ENCODE data around the gene KREMEN2.
"Not testable (repeated sequence)": the region's sequence is repeated elsewhere in the genome, so short reads cannot be mapped to it uniquely, and the experiment has no call there.

The KREMEN2 gene, protein sequence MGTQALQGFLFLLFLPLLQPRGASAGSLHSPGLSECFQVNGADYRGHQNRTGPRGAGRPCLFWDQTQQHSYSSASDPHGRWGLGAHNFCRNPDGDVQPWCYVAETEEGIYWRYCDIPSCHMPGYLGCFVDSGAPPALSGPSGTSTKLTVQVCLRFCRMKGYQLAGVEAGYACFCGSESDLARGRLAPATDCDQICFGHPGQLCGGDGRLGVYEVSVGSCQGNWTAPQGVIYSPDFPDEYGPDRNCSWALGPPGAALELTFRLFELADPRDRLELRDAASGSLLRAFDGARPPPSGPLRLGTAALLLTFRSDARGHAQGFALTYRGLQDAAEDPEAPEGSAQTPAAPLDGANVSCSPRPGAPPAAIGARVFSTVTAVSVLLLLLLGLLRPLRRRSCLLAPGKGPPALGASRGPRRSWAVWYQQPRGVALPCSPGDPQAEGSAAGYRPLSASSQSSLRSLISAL

DNA sequence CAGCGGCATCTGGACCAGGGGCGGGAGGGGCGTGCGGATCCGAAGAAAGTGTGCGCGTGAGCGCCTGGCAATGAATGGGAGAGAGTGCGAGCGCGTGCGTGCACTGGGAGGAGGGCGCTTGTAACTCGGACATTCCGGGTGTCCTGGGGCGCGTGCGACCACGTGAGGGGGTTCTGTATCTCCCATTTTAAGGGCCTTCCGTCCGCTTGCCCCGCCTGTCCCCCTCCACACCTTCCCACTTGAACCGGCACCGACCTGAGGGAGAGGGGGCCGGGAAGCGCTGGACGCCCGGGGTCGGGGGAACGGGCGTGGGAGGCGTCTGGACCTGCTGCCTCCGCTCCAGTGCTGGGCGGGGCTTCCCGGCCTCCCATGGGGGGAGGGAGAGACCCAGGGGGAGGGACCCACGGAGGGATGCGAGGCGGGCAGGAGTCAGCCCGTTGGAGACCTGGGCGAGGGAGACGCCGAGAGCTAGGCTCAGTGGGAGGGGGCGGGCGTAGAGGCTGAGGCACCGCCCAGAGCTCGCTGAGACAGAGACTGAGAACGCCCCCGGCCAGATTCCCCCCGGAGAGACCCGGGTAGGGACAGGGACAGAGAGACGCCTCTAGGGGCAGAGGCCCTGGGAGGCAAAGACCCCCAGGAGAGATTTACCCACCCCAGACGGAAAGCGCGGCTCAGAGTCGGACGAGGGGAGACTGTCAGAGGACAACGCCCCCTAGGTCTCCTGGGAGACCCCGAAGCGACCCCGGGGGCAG lies at the start of gene KREMEN2:
KREMEN2 (plus strand) TSS at position 553 of the 752 bp plus-strand sequence. CDS start 246 bp downstream, outside the sequence.
- Mint-ChIP-seq H3K27me3 (peaks cover 46% of the 10 kb centered on the region), H3K27ac (no peak within 1 kb of the TSS), H3K4me1 (peaks cover 30% of the 10 kb centered on the region), H3K4me3 (peak within 1 kb of the TSS; percentile 76), H3K9me3 (no peaks in the 10 kb centered on the region), H3K36me3 (ENCODE audit: low read depth) (no peaks in the 10 kb centered on the region)
- ATAC-seq, result peak; percentile 13
- peak; percentile 42 for DNase-seq

DNA sequence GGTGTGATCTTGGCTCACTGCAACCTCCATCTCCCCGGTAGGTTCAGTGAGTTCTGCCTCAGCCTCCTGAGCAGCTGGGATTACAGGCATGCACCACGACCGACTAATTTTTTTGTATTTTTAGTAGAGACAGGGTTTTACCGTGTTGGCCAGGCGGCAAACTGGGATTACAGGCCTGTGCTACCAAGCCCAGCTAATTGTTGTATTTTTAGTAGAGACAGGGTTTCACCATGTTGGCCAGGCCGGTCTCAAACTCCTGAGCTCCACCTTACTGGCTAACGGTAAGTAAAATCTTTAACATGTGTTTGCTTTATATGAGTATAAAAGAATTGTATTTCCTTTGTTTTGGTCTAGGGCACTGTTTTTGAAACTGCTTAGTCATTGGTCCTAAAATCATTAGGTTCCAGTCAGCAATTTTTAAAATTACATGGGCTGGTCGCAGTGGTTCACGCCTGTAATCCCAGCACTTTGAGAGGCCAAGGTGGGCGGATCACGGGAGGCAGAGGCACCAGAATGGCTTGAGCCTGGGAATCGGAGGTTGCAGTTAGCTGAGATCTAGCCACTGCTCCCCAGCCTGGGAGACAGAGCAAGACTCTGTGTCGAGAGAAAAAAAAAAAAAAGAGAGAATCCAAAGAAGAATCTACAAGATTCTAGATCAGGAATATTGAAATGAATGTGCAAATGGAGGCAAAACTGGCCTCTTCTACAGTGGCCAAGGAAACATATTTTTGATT lies 48.7 kb upstream of the KREMEN2 start:
- DNase-seq, result no peak
- H3K4me3 Mint-ChIP-seq, result no peak overlapping the region
- H3K9me3 Mint-ChIP-seq, result no peaks in the 10 kb centered on the region
- H3K27ac Mint-ChIP-seq, result peak overlapping the region; percentile 31
- H3K27me3 Mint-ChIP-seq, result no peaks in the 10 kb centered on the region
- peaks cover 8% of the 10 kb centered on the region for H3K36me3 Mint-ChIP-seq (ENCODE audit: low read depth)
- no peak for ATAC-seq
- peaks cover 23% of the 10 kb centered on the region for H3K4me1 Mint-ChIP-seq

DNA sequence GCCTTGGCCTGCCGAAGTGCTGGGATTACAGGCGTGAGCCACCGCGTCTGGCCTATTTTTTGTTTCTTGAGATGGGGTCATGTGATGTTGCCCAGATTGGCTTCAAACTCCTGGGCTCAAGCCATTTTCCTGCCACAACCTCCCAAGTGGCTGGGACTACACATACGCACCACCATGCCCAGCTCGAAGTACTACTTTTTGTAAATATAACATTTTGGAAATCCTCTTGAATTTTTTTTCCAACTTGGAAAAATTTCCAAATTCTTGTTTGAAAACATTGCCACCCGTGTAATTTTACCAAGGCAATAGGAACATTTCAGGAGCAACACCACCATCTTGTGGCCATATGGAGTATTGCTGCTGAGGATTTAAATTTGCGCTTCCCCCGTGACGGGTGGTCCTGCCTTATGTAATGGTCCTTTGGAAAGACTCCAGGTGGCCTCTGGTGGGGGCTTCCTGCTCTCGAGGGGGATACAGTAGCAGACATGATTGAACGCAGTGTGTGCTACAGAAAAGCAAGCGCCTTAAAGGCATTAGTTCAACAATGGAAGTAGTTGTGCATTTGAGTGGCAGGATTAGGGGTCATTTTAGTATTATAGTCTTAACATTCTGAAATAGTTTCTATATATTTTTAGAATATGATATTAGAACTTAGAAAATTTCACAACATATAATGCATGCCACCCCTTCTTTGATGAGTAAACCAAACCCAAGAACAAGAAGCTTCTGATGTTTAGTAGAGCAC lies 44.4 kb upstream of the KREMEN2 start:
- ATAC-seq (no peak), DNase-seq (peak; percentile 62)
- Mint-ChIP-seq H3K9me3 (no peaks in the 10 kb centered on the region), H3K4me3 (no peak overlapping the region), H3K4me1 (peaks cover 5% of the 10 kb centered on the region), H3K27ac (no peak overlapping the region), H3K27me3 (no peaks in the 10 kb centered on the region), H3K36me3 (ENCODE audit: low read depth) (peaks cover 12% of the 10 kb centered on the region)

DNA sequence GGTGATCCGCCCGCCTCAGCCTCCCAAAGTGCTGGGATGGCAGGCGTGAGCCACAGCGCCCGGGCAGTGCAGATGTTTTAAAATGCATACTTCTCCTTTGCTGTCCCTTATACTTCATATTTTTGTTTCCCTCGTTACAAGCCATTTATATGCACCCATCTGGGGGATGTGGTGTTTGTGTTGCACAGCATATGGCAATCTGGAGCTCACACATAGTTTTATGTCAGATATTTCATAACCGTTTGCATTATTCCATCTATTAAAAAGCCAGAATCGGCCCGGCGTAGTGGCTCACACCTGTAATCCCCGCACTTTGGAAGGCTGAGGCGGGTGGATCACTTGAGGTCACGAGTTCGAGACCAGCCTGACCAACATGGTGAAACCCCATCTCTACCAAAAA lies 40.6 kb upstream of the KREMEN2 start:
- Mint-ChIP-seq H3K9me3 (no peaks in the 10 kb centered on the region), H3K27ac (no peak overlapping the region), H3K4me3 (no peak overlapping the region), H3K27me3 (no peaks in the 10 kb centered on the region), H3K36me3 (ENCODE audit: low read depth) (peaks cover 12% of the 10 kb centered on the region), H3K4me1 (peaks cover 17% of the 10 kb centered on the region)
- no peak for ATAC-seq
- no peak for DNase-seq

DNA sequence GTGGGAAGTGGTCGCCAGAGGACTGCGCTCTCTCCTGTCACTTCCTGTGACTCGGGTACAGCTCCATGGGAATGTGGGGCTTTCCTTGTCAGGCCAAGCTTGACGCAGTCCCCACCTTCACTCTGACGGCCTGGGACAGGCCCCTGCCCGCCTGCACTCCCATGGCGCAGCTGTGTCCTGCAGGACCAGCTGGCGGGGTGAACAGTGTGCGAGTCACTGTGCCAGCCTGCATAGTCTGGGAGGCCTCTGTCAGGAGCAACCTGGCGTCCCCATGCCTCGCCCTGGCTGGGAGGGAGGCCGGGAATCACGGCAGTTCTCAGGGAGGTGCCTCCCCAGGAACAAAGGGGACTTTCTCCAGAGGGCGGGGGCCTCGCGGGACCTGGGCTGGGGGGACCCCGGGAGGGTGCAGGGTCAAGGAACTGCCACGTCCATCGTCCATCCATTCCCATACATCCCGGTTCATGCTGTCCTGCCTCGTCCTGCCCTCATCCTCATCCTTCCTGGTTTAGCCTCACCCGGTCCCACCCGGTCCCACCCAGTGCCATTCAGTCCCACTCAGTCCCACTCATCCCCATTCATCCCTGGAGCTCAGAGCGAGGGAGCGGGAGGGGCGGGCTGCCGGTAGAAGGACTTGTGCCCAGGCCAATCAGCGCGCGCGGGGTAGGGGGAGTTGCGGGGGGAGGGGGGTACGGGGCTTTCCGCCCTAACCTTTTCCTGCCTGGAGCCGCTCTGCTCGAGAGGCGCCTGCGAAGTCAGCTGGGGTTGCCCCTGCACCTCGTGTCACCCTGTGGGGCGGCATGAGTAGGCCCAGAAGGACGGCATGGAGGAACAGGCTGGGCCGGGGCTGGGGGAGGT lies 38.9 kb upstream of the KREMEN2 start:
- ATAC-seq (no peak), DNase-seq (no peak)
- no peaks in the 10 kb centered on the region for H3K9me3 Mint-ChIP-seq
- H3K27me3 Mint-ChIP-seq, result no peaks in the 10 kb centered on the region
- H3K4me3 Mint-ChIP-seq, result no peak overlapping the region
- H3K27ac Mint-ChIP-seq, result no peak overlapping the region
- H3K36me3 Mint-ChIP-seq (ENCODE audit: low read depth), result peaks cover 8% of the 10 kb centered on the region
- peaks cover 12% of the 10 kb centered on the region for H3K4me1 Mint-ChIP-seq

DNA sequence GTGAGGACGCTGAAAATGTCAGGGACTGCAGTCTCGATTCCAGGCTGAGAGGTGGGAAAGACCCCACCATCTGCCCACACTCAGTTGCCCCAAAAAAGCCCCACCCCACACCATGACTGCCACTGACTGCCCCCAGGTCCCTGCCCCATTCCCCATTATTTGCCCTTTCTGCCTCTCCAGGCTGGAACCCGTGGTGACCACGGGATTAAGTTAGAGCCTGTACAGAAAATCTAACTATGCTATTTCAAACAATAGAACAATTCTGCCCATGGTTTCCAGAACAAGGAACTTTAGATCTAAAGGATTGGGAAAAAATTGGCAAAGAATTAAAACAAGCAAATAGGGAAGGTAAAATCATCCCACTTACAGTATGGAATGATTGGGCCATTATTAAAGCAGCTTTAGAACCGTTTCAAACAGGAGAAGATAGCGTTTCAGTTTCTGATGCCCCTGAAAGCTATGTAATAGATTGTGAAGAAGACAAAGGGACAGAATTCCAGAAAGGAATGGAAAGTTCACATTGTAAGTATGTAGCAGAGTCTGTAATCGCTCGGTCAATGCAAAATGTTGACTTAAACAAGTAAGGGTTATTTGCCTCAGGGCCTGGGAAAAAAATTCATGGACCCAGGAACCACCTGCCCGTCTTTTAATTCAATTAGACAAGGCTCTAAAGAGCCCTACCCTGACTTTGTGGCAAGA lies 38.0 kb upstream of the KREMEN2 start:
- Mint-ChIP-seq H3K36me3 (ENCODE audit: low read depth) (peaks cover 8% of the 10 kb centered on the region), H3K27me3 (no peaks in the 10 kb centered on the region)

DNA sequence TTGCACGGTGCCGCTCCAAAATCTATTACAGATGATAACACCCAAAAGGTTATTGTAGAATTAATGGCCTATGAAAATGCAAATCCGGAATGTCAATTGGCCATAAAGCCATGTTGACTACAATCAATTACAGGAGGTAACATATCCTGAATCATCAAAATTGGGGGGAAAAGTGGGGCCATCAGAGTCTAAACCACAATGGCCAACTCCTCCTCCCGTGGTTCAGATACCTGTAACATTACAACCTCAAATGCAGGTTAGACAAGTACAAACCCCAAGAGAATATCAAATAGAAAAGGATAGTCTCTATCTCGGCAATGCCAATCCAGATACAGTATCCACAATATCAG lies 37.5 kb upstream of the KREMEN2 start:
- no peak overlapping the region for H3K27ac Mint-ChIP-seq
- peaks cover 12% of the 10 kb centered on the region for H3K4me1 Mint-ChIP-seq
- H3K9me3 Mint-ChIP-seq, result no peaks in the 10 kb centered on the region
- H3K27me3 Mint-ChIP-seq, result no peaks in the 10 kb centered on the region
- H3K36me3 Mint-ChIP-seq (ENCODE audit: low read depth), result peaks cover 8% of the 10 kb centered on the region
- no peak overlapping the region for H3K4me3 Mint-ChIP-seq
- DNase-seq (no peak), ATAC-seq (no peak)

More for the DNA sequence above, 38.0 kb upstream of the KREMEN2 start:
- H3K27ac Mint-ChIP-seq, result no peak overlapping the region
- no peak overlapping the region for H3K4me3 Mint-ChIP-seq
- ATAC-seq (no peak), DNase-seq (no peak)
- no peaks in the 10 kb centered on the region for H3K9me3 Mint-ChIP-seq
- peaks cover 12% of the 10 kb centered on the region for H3K4me1 Mint-ChIP-seq

DNA sequence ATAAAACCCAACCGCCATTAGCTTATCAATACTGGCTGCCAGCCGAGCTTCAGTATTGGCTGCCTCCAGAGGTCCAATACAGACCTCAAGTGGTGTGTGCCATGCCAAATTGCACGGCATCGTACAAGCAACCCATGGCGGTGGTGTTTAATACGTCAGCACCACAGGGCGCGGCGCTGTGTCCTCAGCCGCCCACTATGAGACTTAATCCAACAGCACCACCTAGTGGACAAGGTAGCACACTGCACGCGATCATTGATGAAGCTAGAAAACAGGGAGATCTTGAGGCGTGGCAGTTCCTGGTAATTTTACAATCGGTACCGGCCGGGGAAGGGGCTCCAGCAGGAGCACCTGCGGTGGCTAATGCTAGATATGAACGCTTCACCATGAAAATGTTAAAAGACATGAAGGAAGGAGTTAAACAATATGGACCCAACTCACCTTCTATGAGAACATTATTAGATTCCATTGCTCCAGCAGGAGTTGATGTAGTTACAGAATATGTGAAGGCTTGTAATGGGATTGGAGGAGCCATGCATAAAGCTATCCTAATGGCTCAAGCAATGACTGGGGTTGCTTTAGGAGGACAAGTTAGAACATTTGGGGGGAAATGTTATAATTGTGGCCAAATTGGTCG lies 36.9 kb upstream of the KREMEN2 start:
- peaks cover 12% of the 10 kb centered on the region for H3K4me1 Mint-ChIP-seq
- no peak overlapping the region for H3K27ac Mint-ChIP-seq
- DNase-seq (peak; percentile 89), ATAC-seq (peak; percentile 96)
- H3K36me3 Mint-ChIP-seq (ENCODE audit: low read depth), result peaks cover 6% of the 10 kb centered on the region
- H3K27me3 Mint-ChIP-seq, result no peaks in the 10 kb centered on the region
- H3K9me3 Mint-ChIP-seq, result no peaks in the 10 kb centered on the region
- no peak overlapping the region for H3K4me3 Mint-ChIP-seq

DNA sequence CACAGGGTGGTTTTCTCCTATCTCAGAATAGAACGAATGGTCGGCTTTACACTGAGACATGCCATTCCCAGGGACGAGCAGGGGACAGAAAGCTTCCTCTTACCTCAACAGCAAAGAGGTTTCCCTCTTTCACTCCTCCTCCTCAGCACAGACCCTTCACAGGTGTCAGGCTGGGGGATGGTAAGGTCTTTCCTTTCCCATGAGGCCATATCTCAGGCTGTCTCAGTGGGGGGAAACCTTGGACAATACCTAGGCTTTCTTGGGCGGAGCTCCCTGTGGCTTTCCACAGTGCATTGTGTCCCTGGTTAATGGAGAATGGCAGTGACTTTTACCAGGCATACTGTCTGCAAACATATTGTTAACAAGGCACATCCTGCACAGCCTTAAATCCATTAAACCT lies 35.9 kb upstream of the KREMEN2 start:
- not testable (repeated sequence) for DNase-seq, H3K4me3 Mint-ChIP-seq, H3K27me3 Mint-ChIP-seq

DNA sequence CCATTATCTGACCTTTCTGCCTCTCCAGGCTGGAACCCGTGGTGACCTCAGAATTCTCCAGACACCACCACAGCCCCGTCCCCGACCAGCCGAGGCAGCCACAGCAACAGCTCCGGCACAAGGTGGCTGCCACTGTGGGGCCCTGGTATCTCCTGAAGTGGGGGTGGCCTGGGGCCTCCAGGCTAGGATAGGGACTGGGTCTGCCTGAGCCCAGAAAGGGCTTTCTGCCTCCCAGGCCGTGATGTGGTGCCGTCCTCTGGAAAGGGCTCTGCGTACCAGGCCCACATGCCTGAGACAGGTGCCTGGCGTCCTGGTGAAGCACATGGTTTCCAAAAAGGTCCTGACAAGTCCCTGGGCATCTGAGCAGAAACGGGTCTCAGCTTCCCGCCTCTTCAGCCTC lies 35.3 kb upstream of the KREMEN2 start:
- Mint-ChIP-seq H3K4me1 (peaks cover 12% of the 10 kb centered on the region), H3K27ac (no peak overlapping the region), H3K27me3 (no peaks in the 10 kb centered on the region), H3K9me3 (no peaks in the 10 kb centered on the region), H3K4me3 (no peak overlapping the region), H3K36me3 (ENCODE audit: low read depth) (no peaks in the 10 kb centered on the region)
- DNase-seq (no peak), ATAC-seq (no peak)

More for the DNA sequence above, 35.9 kb upstream of the KREMEN2 start:
- ATAC-seq; H3K9me3 Mint-ChIP-seq; H3K36me3 Mint-ChIP-seq (ENCODE audit: low read depth); H3K27ac Mint-ChIP-seq: not testable (repeated sequence)
- peaks cover 12% of the 10 kb centered on the region for H3K4me1 Mint-ChIP-seq

DNA sequence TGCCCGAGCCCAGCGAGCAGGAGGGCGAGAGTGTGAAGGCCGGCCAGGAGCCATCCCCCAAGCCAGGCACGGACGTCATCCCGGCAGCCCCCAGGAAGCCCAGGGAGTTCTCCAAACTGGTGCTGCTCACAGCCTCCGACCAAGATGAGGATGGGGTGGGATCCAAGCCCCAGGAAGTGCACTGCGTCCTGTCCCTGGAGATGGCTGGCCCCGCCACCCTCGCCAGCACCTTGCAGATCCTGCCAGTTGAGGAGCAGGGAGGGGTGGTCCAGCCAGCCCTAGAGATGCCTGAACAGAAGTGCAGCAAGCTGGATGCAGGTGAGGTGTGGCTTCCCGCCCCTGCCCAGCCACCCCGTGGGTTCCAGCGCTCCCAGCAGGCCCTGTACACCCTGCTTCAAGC lies 34.4 kb upstream of the KREMEN2 start:
- Mint-ChIP-seq H3K4me1 (peaks cover 12% of the 10 kb centered on the region), H3K9me3 (no peaks in the 10 kb centered on the region), H3K36me3 (ENCODE audit: low read depth) (peaks cover 3% of the 10 kb centered on the region), H3K27ac (no peak overlapping the region), H3K4me3 (no peak overlapping the region), H3K27me3 (no peaks in the 10 kb centered on the region)
- DNase-seq, result no peak
- ATAC-seq, result no peak

DNA sequence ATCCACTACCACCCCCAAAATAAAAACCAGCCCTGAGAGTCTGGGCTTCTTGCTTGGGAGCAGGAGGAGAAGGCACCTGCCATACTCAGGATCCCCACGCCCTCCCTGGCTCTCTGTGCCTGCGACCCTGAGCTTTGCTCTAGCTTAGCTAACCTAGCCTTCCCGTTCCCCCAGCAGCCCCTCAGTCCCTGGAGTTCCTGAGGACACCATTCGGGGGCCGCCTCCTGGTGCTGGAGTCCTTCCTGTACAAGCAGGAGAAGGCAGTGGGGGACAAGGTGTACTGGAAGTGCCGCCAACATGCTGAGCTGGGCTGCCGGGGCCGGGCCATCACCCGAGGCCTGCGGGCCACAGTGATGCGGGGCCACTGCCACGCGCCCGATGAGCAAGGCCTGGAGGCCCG lies 33.8 kb upstream of the KREMEN2 start:
- Mint-ChIP-seq H3K4me3 (no peak overlapping the region), H3K4me1 (peaks cover 12% of the 10 kb centered on the region), H3K9me3 (no peaks in the 10 kb centered on the region), H3K27me3 (no peaks in the 10 kb centered on the region), H3K27ac (no peak overlapping the region), H3K36me3 (ENCODE audit: low read depth) (peaks cover 4% of the 10 kb centered on the region)
- ATAC-seq, result no peak
- DNase-seq, result no peak

Data from activated naive CD8-positive, alpha-beta T cell treated with anti-CD3 and anti-CD28 coated beads, Interleukin-2, amount 50 U/mL, for 24 hours (primary cell).